ENCODE results near the gene NOP56. TPM values are rescaled to one million over a fixed set of nuclear protein-coding genes. Genes with fewer than 3 reads are reported as not detected.

The NOP56 gene
- total RNA-seq, 2 donors from 2014 or later = 254 to 274 TPM

DNA sequence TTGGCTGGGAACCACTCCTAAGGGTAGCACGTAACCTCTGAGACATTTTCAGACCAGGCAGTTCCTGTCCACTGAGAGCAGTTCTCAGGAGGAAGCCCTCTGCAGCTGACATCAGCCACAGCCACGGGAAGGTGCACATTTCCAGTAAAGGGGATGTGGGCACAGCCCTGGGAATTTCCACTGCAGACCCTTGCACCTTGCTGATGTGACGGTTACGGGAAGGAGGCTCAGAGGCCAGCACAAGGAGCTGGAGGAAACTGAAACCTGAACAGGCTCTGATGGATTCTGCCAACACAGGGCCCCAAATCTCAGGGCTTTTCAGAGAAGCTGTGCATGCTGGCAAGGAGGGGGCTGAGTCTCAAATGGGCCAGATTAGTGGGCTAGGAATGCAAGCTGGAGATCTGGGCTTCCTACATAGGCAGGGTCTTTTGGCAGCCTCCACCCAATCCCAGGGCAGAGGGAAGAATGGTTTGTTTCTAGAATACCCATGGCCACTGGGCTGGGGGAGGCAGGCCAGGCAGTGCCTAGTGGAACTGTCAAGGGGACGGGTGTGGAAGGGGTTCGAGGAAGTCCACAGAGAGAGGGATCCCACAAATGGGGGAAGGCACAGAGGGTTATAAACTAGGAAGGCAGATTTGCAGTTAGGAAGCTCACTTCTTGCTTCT lies 54.4 kb downstream of the NOP56 start:
- no peak overlapping the region for H3K27ac Mint-ChIP-seq
- H3K36me3 Mint-ChIP-seq (ENCODE audit: low read depth) = peaks cover 3% of the 10 kb centered on the region
- H3K9me3 ChIP-seq (ENCODE audit: control insufficient read depth, low read length, poor library complexity, severe bottlenecking) = no peaks in the 10 kb centered on the region
- DNase-seq (no peak), ATAC-seq (no peak)
- H3K27me3 Mint-ChIP-seq = peaks cover 22% of the 10 kb centered on the region
- no peaks in the 10 kb centered on the region for H3K4me1 Mint-ChIP-seq
- H3K4me3 Mint-ChIP-seq = peak overlapping the region; percentile 19

- peaks cover 22% of the 10 kb centered on the region for H3K27me3 Mint-ChIP-seq
- H3K27ac Mint-ChIP-seq = no peak overlapping the region
- ATAC-seq (no peak), DNase-seq (no peak)
- H3K4me3 Mint-ChIP-seq = no peak overlapping the region
- no peaks in the 10 kb centered on the region for H3K4me1 Mint-ChIP-seq
- H3K36me3 Mint-ChIP-seq (ENCODE audit: low read depth) = peaks cover 3% of the 10 kb centered on the region
- H3K9me3 ChIP-seq (ENCODE audit: control insufficient read depth, low read length, poor library complexity, severe bottlenecking) = no peaks in the 10 kb centered on the region
These were observed 55.1 kb downstream of the NOP56 start for GRCh38 chr20:2707353-2708072.

Other genes starting within 250 kb of the NOP56 start
- 100 to 1,000 TPM; 136 to 140 TPM for gene SNRPB, start 181.8 kb upstream of the NOP56 start, total RNA-seq
- gene ZNF343, start 143.7 kb upstream of the NOP56 start, total RNA-seq = 1 to 10 TPM; 4.9 to 6.1 TPM
- gene TMC2, start 116.1 kb upstream of the NOP56 start, total RNA-seq = not detected
- gene IDH3B, start 11.6 kb downstream of the NOP56 start, total RNA-seq = 100 to 1,000 TPM; 112 to 135 TPM
- gene EBF4, start 40.1 kb downstream of the NOP56 start, total RNA-seq = 1 to 10 TPM; 2.0 to 2.3 TPM
- gene CPXM1, start 148.0 kb downstream of the NOP56 start, total RNA-seq = under 1 TPM; 0.12 to 0.23 TPM
- not detected for gene C20orf141, start 162.4 kb downstream of the NOP56 start, total RNA-seq
- not detected for gene TMEM239, start 163.7 kb downstream of the NOP56 start, total RNA-seq
- 10 to 100 TPM; 45.8 to 47.0 TPM for gene PCED1A, start 188.0 kb downstream of the NOP56 start, total RNA-seq
- 10 to 100 TPM; 41.9 to 42.9 TPM for gene VPS16, start 188.1 kb downstream of the NOP56 start, total RNA-seq
- gene PTPRA, start 220.8 kb downstream of the NOP56 start, total RNA-seq = 10 to 100 TPM; 72.1 to 76.5 TPM

All from T-helper 17 cell (primary cell).